ENCODE data around the gene AKAP6. TPM values are rescaled to one million over a fixed set of nuclear protein-coding genes. Genes with fewer than 3 reads are reported as not detected.

AKAP6 gene
- total RNA-seq, 2 experiments from 2014 or later = 2.0 to 2.4 TPM

DNA sequence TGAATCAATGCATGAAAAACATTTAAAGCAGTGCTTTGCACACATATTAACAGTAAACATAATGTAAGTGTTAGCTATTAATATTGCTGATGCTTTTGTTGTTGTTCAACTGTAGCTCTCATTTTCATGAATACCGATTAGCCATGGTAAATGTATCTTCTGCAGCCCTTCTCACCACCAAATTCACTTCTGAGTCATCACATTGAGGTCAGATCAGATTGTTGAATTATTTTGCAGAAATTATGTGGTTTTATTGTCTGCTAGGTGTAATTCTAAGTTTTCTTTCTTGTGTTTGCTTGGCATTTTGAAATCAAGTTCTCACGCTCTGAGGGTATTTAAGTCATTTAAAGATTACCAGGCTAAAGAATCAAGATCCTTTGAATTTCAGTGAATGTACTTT, 74.6 kb downstream of the AKAP6 start:
- Mint-ChIP-seq H3K9me3 (no peaks in the 10 kb centered on the region), H3K36me3 (ENCODE audit: low read depth) (no peaks in the 10 kb centered on the region), H3K4me1 (ENCODE audit: low read depth) (peaks cover 2% of the 10 kb centered on the region), H3K27ac (no peak overlapping the region), H3K4me3 (no peak overlapping the region), H3K27me3 (ENCODE audit: low read depth) (no peaks in the 10 kb centered on the region)
- CTCF ChIA-PET = no interaction called here
- no peak for DNase-seq
- intact Hi-C loops (cut with micrococcal nuclease) = no loop called here

DNA sequence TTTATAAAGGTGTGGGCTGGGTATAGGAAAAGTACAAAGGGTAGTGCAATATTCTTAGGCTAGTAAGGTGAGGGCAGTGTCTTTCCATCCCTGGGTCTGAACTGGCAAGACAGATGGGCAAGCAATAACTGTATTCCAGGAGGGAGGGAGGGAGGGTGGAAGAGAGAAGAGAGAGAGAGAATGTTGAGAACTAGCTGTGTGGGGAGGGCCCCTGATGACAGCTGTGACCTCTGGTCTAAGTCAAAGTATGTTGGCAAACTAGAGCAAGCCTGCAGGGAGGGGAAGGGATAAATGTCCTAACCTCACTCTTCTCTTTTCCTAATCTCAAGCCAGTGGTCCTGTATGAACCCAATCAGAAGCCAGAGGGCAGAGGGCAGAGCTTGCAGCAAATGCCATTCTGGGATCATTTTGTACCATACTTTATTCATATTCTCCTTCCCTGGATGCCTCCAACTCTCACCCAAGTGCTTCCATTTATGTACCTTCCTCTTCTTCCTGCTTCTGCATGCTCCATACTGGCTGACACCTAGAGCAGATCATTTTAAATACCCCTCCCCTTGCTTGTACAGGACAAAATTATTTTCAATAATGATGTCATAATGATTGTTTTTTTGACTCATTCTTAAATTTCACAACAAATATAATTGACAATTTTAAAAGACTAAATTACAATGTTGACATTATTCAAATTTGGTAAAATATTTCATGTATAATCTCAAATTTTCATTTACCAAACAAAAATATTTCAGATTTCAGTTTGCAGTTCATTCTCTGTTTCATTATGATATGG, 75.9 kb downstream of the AKAP6 start:
- intact Hi-C loops (cut with micrococcal nuclease) = no loop called here
- no peak overlapping the region for H3K27ac Mint-ChIP-seq

GRCh38 chr14:32405856-32406255, 76.8 kb downstream of the AKAP6 start:
- H3K27me3 Mint-ChIP-seq (ENCODE audit: low read depth) = no peaks in the 10 kb centered on the region
- H3K9me3 Mint-ChIP-seq = no peaks in the 10 kb centered on the region
- H3K36me3 Mint-ChIP-seq (ENCODE audit: low read depth) = no peaks in the 10 kb centered on the region
- CTCF ChIA-PET = no interaction called here
- DNase-seq = no peak
- intact Hi-C loops (cut with micrococcal nuclease) = no loop called here
- H3K4me3 Mint-ChIP-seq = no peak overlapping the region
- no peak overlapping the region for H3K27ac Mint-ChIP-seq
- H3K4me1 Mint-ChIP-seq (ENCODE audit: low read depth) = no peaks in the 10 kb centered on the region

More for the DNA sequence above, 75.9 kb downstream of the AKAP6 start:
- DNase-seq = no peak
- no peaks in the 10 kb centered on the region for H3K27me3 Mint-ChIP-seq (ENCODE audit: low read depth)
- no peaks in the 10 kb centered on the region for H3K4me1 Mint-ChIP-seq (ENCODE audit: low read depth)
- H3K9me3 Mint-ChIP-seq = no peaks in the 10 kb centered on the region
- no peak overlapping the region for H3K4me3 Mint-ChIP-seq
- CTCF ChIA-PET = no interaction called here
- no peaks in the 10 kb centered on the region for H3K36me3 Mint-ChIP-seq (ENCODE audit: low read depth)

GRCh38 chr14:32407130-32407529, 78.0 kb downstream of the AKAP6 start:
- no peak for DNase-seq
- intact Hi-C loops (cut with micrococcal nuclease) = no loop called here
- Mint-ChIP-seq H3K27ac (no peak overlapping the region), H3K4me1 (ENCODE audit: low read depth) (no peaks in the 10 kb centered on the region), H3K36me3 (ENCODE audit: low read depth) (no peaks in the 10 kb centered on the region), H3K27me3 (ENCODE audit: low read depth) (no peaks in the 10 kb centered on the region), H3K4me3 (no peak overlapping the region), H3K9me3 (no peaks in the 10 kb centered on the region)
- CTCF ChIA-PET = no interaction called here

DNA sequence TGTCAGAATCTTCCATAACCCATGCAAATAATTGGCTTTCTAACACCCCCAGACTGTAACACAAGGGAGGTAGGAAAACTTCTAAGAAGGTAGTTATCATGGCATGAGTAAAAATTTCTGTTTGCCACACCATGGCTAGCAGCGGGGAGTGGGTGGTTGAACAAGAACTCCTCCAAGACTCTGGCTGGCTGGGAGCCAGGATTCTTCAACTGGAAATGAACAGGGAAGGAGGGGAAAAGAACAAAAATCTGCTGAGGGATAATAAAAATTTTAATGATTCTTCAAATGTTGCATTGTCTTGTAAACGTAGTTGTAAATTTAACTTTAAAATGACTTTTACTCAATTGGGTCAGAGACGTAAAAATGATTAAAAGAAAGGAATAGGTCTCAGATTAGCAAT, 78.9 kb downstream of the AKAP6 start:
- Mint-ChIP-seq H3K27ac (no peak overlapping the region), H3K9me3 (no peaks in the 10 kb centered on the region), H3K4me1 (ENCODE audit: low read depth) (no peaks in the 10 kb centered on the region), H3K4me3 (no peak overlapping the region), H3K36me3 (ENCODE audit: low read depth) (no peaks in the 10 kb centered on the region), H3K27me3 (ENCODE audit: low read depth) (no peaks in the 10 kb centered on the region)
- CTCF ChIA-PET = no interaction called here
- intact Hi-C loops (cut with micrococcal nuclease) = no loop called here
- DNase-seq = no peak

- Mint-ChIP-seq H3K36me3 (ENCODE audit: low read depth) (no peaks in the 10 kb centered on the region), H3K4me3 (no peak overlapping the region), H3K9me3 (no peaks in the 10 kb centered on the region), H3K4me1 (ENCODE audit: low read depth) (no peaks in the 10 kb centered on the region), H3K27me3 (ENCODE audit: low read depth) (peaks cover 2% of the 10 kb centered on the region), H3K27ac (no peak overlapping the region)
- intact Hi-C loops (cut with micrococcal nuclease) = no loop called here
- no peak for DNase-seq
- CTCF ChIA-PET = interaction anchor here (1.2 kb wide), 1 partner anchor 11 kb away, joined by 5 read pairs; no protein-coding TSS in a partner anchor
These were observed 83.0 kb downstream of the AKAP6 start for GRCh38 chr14:32412103-32412502.

- no peak for DNase-seq
These were observed 83.4 kb downstream of the AKAP6 start for GRCh38 chr14:32412532-32412931.

GRCh38 chr14:32413967-32414640, 85.0 kb downstream of the AKAP6 start:
- CTCF ChIA-PET = no interaction called here
- H3K9me3 Mint-ChIP-seq = no peaks in the 10 kb centered on the region
- no peak for DNase-seq
- peaks cover 2% of the 10 kb centered on the region for H3K27me3 Mint-ChIP-seq (ENCODE audit: low read depth)
- H3K36me3 Mint-ChIP-seq (ENCODE audit: low read depth) = no peaks in the 10 kb centered on the region
- H3K27ac Mint-ChIP-seq = no peak overlapping the region
- no peak overlapping the region for H3K4me3 Mint-ChIP-seq
- no peaks in the 10 kb centered on the region for H3K4me1 Mint-ChIP-seq (ENCODE audit: low read depth)
- intact Hi-C loops (cut with micrococcal nuclease) = no loop called here

More at GRCh38 chr14:32412532-32412931, 83.4 kb downstream of the AKAP6 start:
- Mint-ChIP-seq H3K4me3 (no peak overlapping the region), H3K27me3 (ENCODE audit: low read depth) (peaks cover 2% of the 10 kb centered on the region), H3K36me3 (ENCODE audit: low read depth) (no peaks in the 10 kb centered on the region), H3K4me1 (ENCODE audit: low read depth) (no peaks in the 10 kb centered on the region), H3K9me3 (no peaks in the 10 kb centered on the region), H3K27ac (no peak overlapping the region)
- CTCF ChIA-PET = interaction anchor here (1.2 kb wide), 1 partner anchor 11 kb away, joined by 5 read pairs; no protein-coding TSS in a partner anchor
- intact Hi-C loops (cut with micrococcal nuclease) = no loop called here

DNA sequence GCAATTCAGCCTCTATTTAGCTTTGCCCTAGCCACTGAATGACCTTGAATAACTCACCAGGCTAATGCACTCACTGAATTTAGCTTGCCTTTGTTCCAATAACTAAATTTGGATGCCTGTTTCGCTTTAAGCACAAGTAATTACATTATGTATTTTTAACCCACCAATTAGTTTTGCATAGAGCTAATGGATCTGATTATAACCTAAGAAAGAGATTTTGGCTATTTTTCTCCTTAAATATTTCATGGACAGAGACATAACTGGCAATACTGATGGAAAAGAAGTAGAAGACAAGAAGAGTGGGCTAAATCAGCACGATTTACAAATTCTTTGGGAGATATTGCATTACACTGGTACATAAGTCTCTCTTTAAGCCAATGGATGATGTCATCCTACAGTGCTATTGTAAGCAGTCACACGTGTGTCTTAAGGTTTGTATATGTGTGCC, 85.7 kb downstream of the AKAP6 start:
- intact Hi-C loops (cut with micrococcal nuclease) = no loop called here
- CTCF ChIA-PET = interaction anchor here (0.6 kb wide), 1 partner anchor 101 kb away, joined by 3 read pairs; no protein-coding TSS in a partner anchor
- Mint-ChIP-seq H3K4me3 (no peak overlapping the region), H3K9me3 (no peaks in the 10 kb centered on the region), H3K36me3 (ENCODE audit: low read depth) (no peaks in the 10 kb centered on the region), H3K27me3 (ENCODE audit: low read depth) (peaks cover 2% of the 10 kb centered on the region), H3K27ac (no peak overlapping the region), H3K4me1 (ENCODE audit: low read depth) (no peaks in the 10 kb centered on the region)
- no peak for DNase-seq

DNA sequence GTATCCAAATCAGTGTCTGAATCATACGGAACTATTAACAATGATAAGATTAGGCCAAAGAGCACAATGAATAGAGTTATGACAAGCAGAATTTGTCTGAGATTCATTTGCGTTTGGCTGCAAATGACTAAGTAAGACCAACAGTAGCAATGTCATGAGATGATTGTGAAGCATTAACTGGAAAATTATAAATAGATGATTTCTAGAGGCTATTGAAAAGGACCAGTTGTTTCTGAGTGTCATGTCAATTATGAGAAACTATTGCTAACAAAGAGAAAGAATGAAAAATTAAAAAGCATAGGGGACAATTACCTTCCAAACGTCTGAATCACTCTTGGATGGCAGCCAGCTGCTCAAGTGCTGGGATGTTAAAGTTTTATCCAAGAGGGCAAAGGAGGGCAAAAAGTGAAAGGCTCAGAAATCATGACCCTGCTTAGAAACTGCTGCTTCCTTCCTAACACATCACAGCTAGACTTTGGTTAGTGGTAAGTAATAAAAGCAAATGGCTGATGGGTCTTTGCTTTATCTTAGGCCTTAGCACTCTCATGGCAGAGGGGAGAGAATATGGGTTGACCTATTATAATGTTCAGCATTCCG, 89.0 kb downstream of the AKAP6 start:
- Mint-ChIP-seq H3K27ac (no peak overlapping the region), H3K27me3 (ENCODE audit: low read depth) (peaks cover 2% of the 10 kb centered on the region), H3K9me3 (peaks cover 3% of the 10 kb centered on the region), H3K4me1 (ENCODE audit: low read depth) (no peaks in the 10 kb centered on the region), H3K4me3 (no peak overlapping the region), H3K36me3 (ENCODE audit: low read depth) (peaks cover 3% of the 10 kb centered on the region)
- intact Hi-C loops (cut with micrococcal nuclease) = no loop called here
- CTCF ChIA-PET = no interaction called here
- no peak for DNase-seq

- no peaks in the 10 kb centered on the region for H3K4me1 Mint-ChIP-seq (ENCODE audit: low read depth)
- CTCF ChIA-PET = no interaction called here
- H3K27me3 Mint-ChIP-seq (ENCODE audit: low read depth) = no peaks in the 10 kb centered on the region
- peaks cover 3% of the 10 kb centered on the region for H3K9me3 Mint-ChIP-seq
- intact Hi-C loops (cut with micrococcal nuclease) = no loop called here
- no peak overlapping the region for H3K27ac Mint-ChIP-seq
- H3K4me3 Mint-ChIP-seq = no peak overlapping the region
- DNase-seq = no peak
- peaks cover 3% of the 10 kb centered on the region for H3K36me3 Mint-ChIP-seq (ENCODE audit: low read depth)
These were observed 90.3 kb downstream of the AKAP6 start for GRCh38 chr14:32419429-32419828.

DNA sequence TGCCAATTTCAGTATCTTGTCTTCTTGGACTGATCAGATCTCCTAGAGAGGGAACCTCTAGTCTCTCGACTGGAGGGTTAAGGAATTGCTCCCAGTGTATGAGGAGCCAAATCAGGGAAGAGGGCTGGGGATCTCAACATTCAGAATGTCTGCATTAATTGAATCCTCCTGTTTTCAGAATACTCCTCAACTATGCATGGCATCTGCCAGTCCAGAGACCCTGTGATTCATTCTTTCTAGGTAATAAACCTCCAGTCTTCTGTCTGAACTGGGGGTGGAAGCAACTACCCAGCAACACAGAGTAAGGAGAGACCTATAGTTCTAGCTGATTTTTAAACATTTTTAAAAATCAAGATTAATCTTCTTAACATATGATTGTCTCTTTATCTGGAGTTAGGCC, 92.7 kb downstream of the AKAP6 start:
- no peaks in the 10 kb centered on the region for H3K27me3 Mint-ChIP-seq (ENCODE audit: low read depth)
- H3K4me3 Mint-ChIP-seq = no peak overlapping the region
- CTCF ChIA-PET = interaction anchor here (0.6 kb wide), 1 partner anchor 28 kb away, joined by 4 read pairs; no protein-coding TSS in a partner anchor
- H3K4me1 Mint-ChIP-seq (ENCODE audit: low read depth) = no peaks in the 10 kb centered on the region
- H3K27ac Mint-ChIP-seq = no peak overlapping the region
- H3K36me3 Mint-ChIP-seq (ENCODE audit: low read depth) = peaks cover 3% of the 10 kb centered on the region
- intact Hi-C loops (cut with micrococcal nuclease) = no loop called here
- H3K9me3 Mint-ChIP-seq = peaks cover 3% of the 10 kb centered on the region
- DNase-seq = no peak
